DND-41 (cell line): Measurements from ENCODE around the gene TRPM1.

ENCODE experiments used
- CTCF ChIP-seq: IDR thresholded peaks from 2 replicates; pipeline ENCODE4 v1.5.1; 2012; ENCODE audit warnings: borderline replicate concordance, low read length, moderate library complexity, mild to moderate bottlenecking; ENCODE audit not compliant: poor library complexity, severe bottlenecking; ENCODE audit errors: extremely low read depth
- EZH2 ChIP-seq: IDR thresholded peaks from 3 replicates; pipeline ENCODE4 v1.6.1; 2012; ENCODE audit warnings: borderline replicate concordance, low read depth, mild to moderate bottlenecking, moderate library complexity, low read length, inconsistent platforms; ENCODE audit not compliant: severe bottlenecking

GRCh38 chr15:31069360-31070000, 32.0 kb downstream of the TRPM1 start:
- no peak for TF ChIP-seq CTCF
- no peak for TF ChIP-seq EZH2
